Body of pancreas (tissue), 4 donors: ENCODE data around the gene ANO10.

ENCODE experiments used
- POLR2A ChIP-seq, 3 donors: fragments of 450-650 bp; IDR thresholded peaks; one replicate each; pipeline ENCODE4 v1.6.1; 2016; ENCODE audit warnings: antibody characterized with exemption in 3 of 3, mild to moderate bottlenecking in 2 of 3
- TF ChIP-seq, protein P1 (sequence below), 7 experiments: fragments of 450-650 bp in 4 of 7; fragments of 200-600 bp in 3 of 7; sonication (generic) in 3 of 7; IDR thresholded peaks; one replicate each; pipeline ENCODE4 v1.5.1; 2016 to 2019; ENCODE audit warnings: antibody characterized with exemption in 7 of 7

DNA sequence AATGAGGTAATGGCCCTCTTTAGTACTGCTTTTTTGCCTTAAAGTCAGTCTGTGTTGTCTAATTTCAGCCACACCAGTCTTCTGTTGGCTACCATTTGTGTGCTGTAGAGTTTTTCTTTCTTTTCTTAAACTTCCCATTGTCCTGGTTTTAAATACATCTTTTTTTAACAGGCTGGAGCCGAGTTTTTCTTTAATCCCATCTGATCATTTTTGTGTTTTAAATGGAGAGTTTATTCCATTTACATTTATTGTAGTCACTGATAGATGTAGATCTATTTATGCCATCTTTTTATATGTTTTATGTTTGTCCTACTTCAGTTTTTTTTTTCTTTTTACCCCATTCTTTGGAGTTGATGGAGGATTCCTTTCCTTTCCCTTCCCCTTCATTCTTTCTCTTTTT is 286.0 kb downstream of the ANO10 start:
- no peak for TF ChIP-seq POLR2A (IDR thresholded peaks at IDR 0.05)
- TF ChIP-seq, protein P1, sequence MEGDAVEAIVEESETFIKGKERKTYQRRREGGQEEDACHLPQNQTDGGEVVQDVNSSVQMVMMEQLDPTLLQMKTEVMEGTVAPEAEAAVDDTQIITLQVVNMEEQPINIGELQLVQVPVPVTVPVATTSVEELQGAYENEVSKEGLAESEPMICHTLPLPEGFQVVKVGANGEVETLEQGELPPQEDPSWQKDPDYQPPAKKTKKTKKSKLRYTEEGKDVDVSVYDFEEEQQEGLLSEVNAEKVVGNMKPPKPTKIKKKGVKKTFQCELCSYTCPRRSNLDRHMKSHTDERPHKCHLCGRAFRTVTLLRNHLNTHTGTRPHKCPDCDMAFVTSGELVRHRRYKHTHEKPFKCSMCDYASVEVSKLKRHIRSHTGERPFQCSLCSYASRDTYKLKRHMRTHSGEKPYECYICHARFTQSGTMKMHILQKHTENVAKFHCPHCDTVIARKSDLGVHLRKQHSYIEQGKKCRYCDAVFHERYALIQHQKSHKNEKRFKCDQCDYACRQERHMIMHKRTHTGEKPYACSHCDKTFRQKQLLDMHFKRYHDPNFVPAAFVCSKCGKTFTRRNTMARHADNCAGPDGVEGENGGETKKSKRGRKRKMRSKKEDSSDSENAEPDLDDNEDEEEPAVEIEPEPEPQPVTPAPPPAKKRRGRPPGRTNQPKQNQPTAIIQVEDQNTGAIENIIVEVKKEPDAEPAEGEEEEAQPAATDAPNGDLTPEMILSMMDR (IDR thresholded peaks at IDR 0.05): no peak
